H1 (cell line): ENCODE data around the gene MYCBPAP. TPM values are rescaled to one million over a fixed set of nuclear protein-coding genes. Genes with fewer than 3 reads are reported as not detected.

ENCODE experiments used
- CTCF ChIA-PET: fragments of 300-600 bp; sonication (Branson Sonifier 250); formaldehyde crosslinking; loops from one replicate; lab custom pipeline; 2021; ENCODE audit not compliant: partially characterized antibody; lab: Charles Lee
- POLR2A ChIA-PET: fragments of 300-600 bp; sonication (Branson Sonifier 250); formaldehyde crosslinking; loops from one replicate; lab custom pipeline; 2021; ENCODE audit warnings: inconsistent platforms; ENCODE audit not compliant: partially characterized antibody; lab: Charles Lee
- DNase-seq, 2 experiments: peaks; one replicate each; pipeline versions ENCODE4 v3.0.0 to v3.0.0-alpha.2; 2010 to 2022; ENCODE audit warnings: low spot score in 2 of 2, low read depth in 1 of 2, mixed read lengths in 1 of 2
- FAIRE-seq: peaks from 2 replicates; lab custom pipeline; 2011; peaks lifted over from hg19 to GRCh38; lab: Jason Lieb, UNC
- H2AFZ ChIP-seq: 2 replicates; pipeline ENCODE4 v1.8.1; 2012; ENCODE audit warnings: low read length, inconsistent platforms
- H2AK5ac ChIP-seq: 2 replicates; pipeline ENCODE4 v1.6.1; 2013; ENCODE audit warnings: low read depth, low read length
- H2BK120ac ChIP-seq: replicated peaks from 2 replicates; pipeline ENCODE3; 2013; ENCODE audit warnings: low read depth, low read length, inconsistent platforms
- H2BK12ac ChIP-seq: 2 replicates; pipeline ENCODE4 v1.6.1; 2013; ENCODE audit warnings: low read depth, low read length
- H2BK15ac ChIP-seq: 2 replicates; pipeline ENCODE4 v1.6.1; 2013; ENCODE audit warnings: low read length
- H2BK20ac ChIP-seq: 2 replicates; pipeline ENCODE4 v1.6.1; 2013; ENCODE audit warnings: low read length
- H2BK5ac ChIP-seq: 2 replicates; pipeline ENCODE4 v1.6.1; 2013; ENCODE audit warnings: low read depth, low read length
- H3K14ac ChIP-seq: 2 replicates; pipeline ENCODE4 v1.6.1; 2013; ENCODE audit warnings: inconsistent platforms; ENCODE audit not compliant: insufficient read length
- H3K18ac ChIP-seq: 2 replicates; pipeline ENCODE4 v1.6.1; 2013; ENCODE audit warnings: low read length; ENCODE audit errors: extremely low read depth
- H3K23ac ChIP-seq: 2 replicates; pipeline ENCODE4 v1.6.1; 2013; ENCODE audit warnings: inconsistent platforms; ENCODE audit not compliant: insufficient read length
- H3K23me2 ChIP-seq: 2 replicates; pipeline ENCODE4 v1.6.1; 2013; ENCODE audit warnings: low read depth, low read length
- H3K27ac ChIP-seq: 2 replicates; pipeline ENCODE4 v1.6.1; 2011; ENCODE audit warnings: low read depth, low read length, inconsistent platforms
- H3K27me3 ChIP-seq, 4 experiments: replicated peaks in 1 of 4; 1 replicate in 1 of 4; 2 replicates in 3 of 4; pipeline versions ENCODE4 v1.6.1 to v1.8.1; 2011 to 2013; ENCODE audit warnings: low read length in 3 of 4, mild to moderate bottlenecking in 3 of 4, inconsistent platforms in 2 of 4, mixed read lengths in 2 of 4, moderate library complexity in 1 of 4; ENCODE audit not compliant: control insufficient read depth in 3 of 4, insufficient read depth in 3 of 4; ENCODE audit errors: extremely low read depth in 1 of 4
- H3K36me3 ChIP-seq, 4 experiments: 2 replicates each; pipeline versions ENCODE4 v1.6.1 to v1.8.1; 2011 to 2013; ENCODE audit warnings: mild to moderate bottlenecking in 4 of 4, low read length in 3 of 4, moderate library complexity in 2 of 4, control low read depth in 1 of 4, inconsistent platforms in 1 of 4; ENCODE audit not compliant: insufficient read depth in 4 of 4, control insufficient read depth in 2 of 4
- H3K4ac ChIP-seq: replicated peaks from 2 replicates; pipeline ENCODE3; 2013; ENCODE audit warnings: low read length, low read depth, mixed read lengths, inconsistent platforms; ENCODE audit not compliant: insufficient read length
- H3K4me1 ChIP-seq, 4 experiments: replicated peaks in 1 of 4; 1 replicate in 1 of 4; 2 replicates in 3 of 4; pipeline versions ENCODE4 v1.6.1 to v1.8.1; 2011 to 2013; ENCODE audit warnings: low read length in 3 of 4, inconsistent platforms in 2 of 4, mixed read lengths in 1 of 4; ENCODE audit not compliant: insufficient read depth in 4 of 4, control insufficient read depth in 3 of 4
- H3K4me2 ChIP-seq, 2 experiments: 2 replicates each; pipeline versions ENCODE4 v1.6.1 to v1.8.1; 2011 to 2013; ENCODE audit warnings: low read depth in 2 of 2, low read length in 2 of 2, control low read depth in 1 of 2, inconsistent platforms in 1 of 2, mild to moderate bottlenecking in 1 of 2; ENCODE audit not compliant: insufficient read depth in 1 of 2
- H3K4me3 ChIP-seq, 4 experiments: fragments of 200-600, 300-600 bp in 1 of 4; sonication (generic), shearing (Covaris generic), sonication (Bioruptor Twin) in 1 of 4; 2 replicates each; pipeline versions ENCODE4 v1.5.1 to v1.8.1; 2011 to 2016; ENCODE audit warnings: low read length in 4 of 4, low read depth in 3 of 4, control low read depth in 2 of 4, inconsistent platforms in 2 of 4, mild to moderate bottlenecking in 2 of 4, mixed read lengths in 1 of 4, moderate library complexity in 1 of 4; ENCODE audit not compliant: insufficient read depth in 2 of 4; ENCODE audit errors: extremely low read depth in 1 of 4
- H3K56ac ChIP-seq: replicated peaks from 2 replicates; pipeline ENCODE3; 2013; ENCODE audit warnings: low read depth, mild to moderate bottlenecking, mixed read lengths, low read length, inconsistent platforms; ENCODE audit not compliant: insufficient read length
- H3K79me1 ChIP-seq: 2 replicates; pipeline ENCODE4 v1.6.1; 2013; ENCODE audit warnings: low read depth, low read length, control low read depth
- H3K79me2 ChIP-seq, 2 experiments: 2 replicates each; pipeline versions ENCODE4 v1.6.1 to v1.8.1; 2012 to 2013; ENCODE audit warnings: low read length in 2 of 2, mild to moderate bottlenecking in 2 of 2, inconsistent platforms in 1 of 2; ENCODE audit not compliant: insufficient read depth in 2 of 2, control insufficient read depth in 1 of 2
- H3K9ac ChIP-seq, 4 experiments: replicated peaks in 1 of 4; 1 replicate in 1 of 4; 2 replicates in 3 of 4; pipeline versions ENCODE4 v1.6.1 to v1.8.1; 2011 to 2013; ENCODE audit warnings: low read depth in 3 of 4, low read length in 3 of 4, control low read depth in 2 of 4, mild to moderate bottlenecking in 2 of 4, moderate library complexity in 2 of 4, inconsistent platforms in 1 of 4; ENCODE audit errors: extremely low read depth in 1 of 4
- H3K9me3 ChIP-seq, 2 experiments: 2 replicates each; pipeline versions ENCODE4 v1.6.1 to v1.8.1; 2012 to 2013; ENCODE audit warnings: mild to moderate bottlenecking in 2 of 2, moderate library complexity in 2 of 2, control low read depth in 1 of 2, inconsistent platforms in 1 of 2, low read depth in 1 of 2, low read length in 1 of 2, mixed read lengths in 1 of 2; ENCODE audit not compliant: insufficient read depth in 2 of 2
- H4K20me1 ChIP-seq, 2 experiments: replicated peaks in 1 of 2; 2 replicates each; pipeline versions ENCODE3 to v1.8.1; 2011 to 2013; ENCODE audit warnings: inconsistent platforms in 2 of 2, low read length in 2 of 2, mild to moderate bottlenecking in 1 of 2; ENCODE audit not compliant: insufficient read depth in 2 of 2, control insufficient read depth in 1 of 2
- H4K5ac ChIP-seq: 2 replicates; pipeline ENCODE4 v1.6.1; 2013; ENCODE audit warnings: low read length, low read depth, mixed read lengths, inconsistent platforms; ENCODE audit not compliant: insufficient read length
- H4K8ac ChIP-seq: 2 replicates; pipeline ENCODE4 v1.8.0; 2013; ENCODE audit warnings: mild to moderate bottlenecking, moderate library complexity, low read length, inconsistent platforms; ENCODE audit not compliant: insufficient read depth; ENCODE audit errors: extremely low read depth
- H4K91ac ChIP-seq: replicated peaks from 2 replicates; pipeline ENCODE3; 2013; ENCODE audit warnings: low read length, mixed read lengths, inconsistent platforms; ENCODE audit not compliant: insufficient read length
- ASH2L ChIP-seq: fragments of 200-600, 300-600 bp; sonication (generic); IDR thresholded peaks from one replicate; pipeline ENCODE4 v1.7.1; 2017; ENCODE audit warnings: low read length
- PHF8 ChIP-seq: fragments of 200-600 bp; sonication (generic); conservative IDR thresholded peaks from 2 replicates; pipeline ENCODE4 v1.7.1; 2012; ENCODE audit warnings: low read depth, mild to moderate bottlenecking, inconsistent platforms, low read length, moderate library complexity
- RNF2 ChIP-seq: fragments of 200-900, 300-1000 bp; sonication (generic); IDR thresholded peaks from 2 replicates; pipeline ENCODE4 v1.7.1; 2016; ENCODE audit warnings: borderline replicate concordance, low read depth, mild to moderate bottlenecking, antibody characterized with exemption, low read length; ENCODE audit not compliant: poor library complexity, severe bottlenecking; ENCODE audit errors: missing control alignments
- RXRA ChIP-seq: IDR thresholded peaks from 2 replicates; pipeline ENCODE4 v1.6.1; 2011; ENCODE audit warnings: low read depth, mild to moderate bottlenecking, low read length, moderate library complexity; ENCODE audit not compliant: insufficient read depth
- SP1 ChIP-seq: IDR thresholded peaks from 2 replicates; pipeline ENCODE4 v1.6.1; 2011; ENCODE audit warnings: low read depth, low read length
- WGBS, 2 experiments: shearing (Covaris generic) in 1 of 2; methylation state at CpG; one replicate each; pipeline versions ENCODE4 v1.1.6 to v1.1.7; 2013 to 2015; ENCODE audit warnings: low lambda C conversion rate in 2 of 2, mixed read lengths in 2 of 2, inconsistent platforms in 1 of 2, low coverage in 1 of 2, missing lambda C conversion rate in 1 of 2; ENCODE audit not compliant: insufficient replicate concordance in 2 of 2, insufficient coverage in 1 of 2, insufficient read length in 1 of 2; ENCODE audit errors: extremely low coverage in 1 of 2, missing lambda C conversion rate in 1 of 2; 5-methylcytosine and 5-hydroxymethylcytosine counted together
- polyA plus RNA-seq, 7 experiments: library from polyadenylated mRNA; depleted of rRNA in 3 of 7; stranded (reverse) in 5 of 7; unstranded in 2 of 7; fragments of >200 nt in 5 of 7; fragments of 200-250 nt in 2 of 7; gene quantifications; 1 replicate in 5 of 7; 2 replicates in 1 of 7; 4 replicates in 1 of 7; pipeline versions ENCODE4 v1.2.1 to v1.2.3, GENCODE V29; 2011 to 2013; ENCODE audit warnings: missing spikeins in 2 of 7, mixed read lengths in 2 of 7
- total RNA-seq: library from RNA; stranded (reverse); fragmentation: NEBNext Ultra II Directional; extraction: Animal tissue kit (Norgen Biotek cat#: 25700); gene quantifications from 2 replicates; pipeline ENCODE4 v1.2.1, GENCODE V29; 2021

The MYCBPAP gene
- total and polyA plus RNA-seq, 2 of the 8 experiments (the other 6 are each of a cell fraction or from before 2014, with no cell fraction given) = 0.89 to 3.3 TPM

DNA sequence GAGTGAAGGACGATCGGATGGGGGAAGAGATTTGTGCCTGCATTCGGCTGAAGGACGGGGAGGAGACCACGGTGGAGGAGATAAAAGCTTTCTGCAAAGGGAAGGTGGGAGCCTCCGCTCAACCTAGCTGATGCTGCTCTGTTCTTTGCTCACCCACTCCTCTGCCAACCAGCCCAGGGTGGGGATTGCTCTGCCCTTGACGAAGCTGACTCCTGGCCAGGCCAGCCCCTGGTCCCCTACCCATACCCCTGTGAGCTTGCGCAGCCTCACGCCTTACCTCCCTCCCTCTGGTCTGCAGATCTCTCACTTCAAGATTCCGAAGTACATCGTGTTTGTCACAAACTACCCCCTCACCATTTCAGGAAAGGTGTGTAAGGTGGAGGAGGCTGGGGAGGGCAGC is 34.3 kb upstream of the MYCBPAP start:
- Histone ChIP-seq H3K23me2 (peaks cover 6% of the 10 kb centered on the region), H4K5ac (no peak overlapping the region), H3K18ac (no peak overlapping the region), H2BK20ac (no peak overlapping the region), H3K14ac (no peak overlapping the region), H4K91ac (no peak overlapping the region), H3K79me1 (no peaks in the 10 kb centered on the region), H3K4ac (no peak overlapping the region), H3K27me3 (peaks cover under 1 to 19% (median 14%) of the 10 kb centered on the region in 4 experiments; a peak in 6 of 7 replicates), H4K20me1 (no peaks in the 10 kb centered on the region), H3K23ac (no peak overlapping the region), H3K4me1 (peaks cover 0 to 4% (median 4%) of the 10 kb centered on the region in 4 experiments; a peak in 6 of 7 replicates), H3K79me2 (no peaks in the 10 kb centered on the region), H3K9ac (no peak overlapping the region), H3K9me3 (no peaks in the 10 kb centered on the region), H2BK15ac (no peak overlapping the region), H2AK5ac (no peak overlapping the region), H3K4me3 (no peak overlapping the region), H4K8ac (no peak overlapping the region), H2BK5ac (no peak overlapping the region), H3K36me3 (no peaks in the 10 kb centered on the region), H2BK12ac (no peak overlapping the region; the same call in 1 of the 2 replicates), H3K27ac (no peak overlapping the region), H2AFZ (no peak overlapping the region), H2BK120ac (no peak overlapping the region), H3K4me2 (no peak overlapping the region), H3K56ac (no peak overlapping the region)
- DNase-seq (no peak), FAIRE-seq (no peak)
- TF ChIP-seq RNF2 (no peak), SP1 (no peak), ASH2L (no peak), PHF8 (no peak), RXRA (no peak)
- 94% methylated on average over 11 of the region's 11 CpGs; no CpG with 5 or more reads in 1 of the 2 experiments for WGBS, 2 experiments
- CTCF ChIA-PET = interaction anchor here (0.6 to 8.8 kb wide), 8 partner anchors 14 to 1855 kb away, joined by 3 to 49 read pairs (median 4); partner anchors contain the start of gene LRRC59
- POLR2A ChIA-PET = interaction anchor here (1.2 kb wide), 1 partner anchor 88 kb away, joined by 3 read pairs; no protein-coding TSS in a partner anchor
